A549 (cell line): ENCODE results near the gene TMBIM1.

Source experiments
- CBX2 ChIP-seq: fragments of 200-600 bp; sonication (generic); IDR thresholded peaks from 2 replicates; pipeline ENCODE4 v1.6.1; 2016; ENCODE audit warnings: low read depth, mild to moderate bottlenecking, borderline replicate concordance
- CBX8 ChIP-seq: fragments of 200-600 bp; sonication (generic); IDR thresholded peaks from 2 replicates; pipeline ENCODE4 v1.6.1; 2016
- CEBPB ChIP-seq, 2 experiments: fragments of >200 bp in 1 of 2; sonication (Bioruptor Twin) in 1 of 2; formaldehyde crosslinking in 1 of 2; IDR thresholded peaks; 2 replicates each; pipeline ENCODE4 v1.6.1; 2012 to 2016
- CTCF ChIP-seq: fragments of >200 bp; sonication (Bioruptor Twin); formaldehyde crosslinking; IDR thresholded peaks from 3 replicates; pipeline ENCODE4 v1.5.1; 2016
- EP300 ChIP-seq, 2 experiments: fragments of >200 bp; sonication (Bioruptor Twin); formaldehyde crosslinking; IDR thresholded peaks; 2 replicates in 1 of 2; 3 replicates in 1 of 2; pipeline ENCODE4 v1.6.1; 2016 to 2017
- ESRRA ChIP-seq: fragments of 150-350 bp; IDR thresholded peaks from 2 replicates; pipeline ENCODE4 v1.6.1; 2014; ENCODE audit warnings: mild to moderate bottlenecking, low read length, borderline replicate concordance
- KDM1A ChIP-seq: fragments of 200-600 bp; sonication (generic); IDR thresholded peaks from 2 replicates; pipeline ENCODE4 v1.6.1; 2016; ENCODE audit warnings: low read depth, mild to moderate bottlenecking
- MAZ ChIP-seq: fragments of 150-350 bp; IDR thresholded peaks from 2 replicates; pipeline ENCODE4 v1.6.1; 2014; ENCODE audit warnings: antibody characterized with exemption, low read depth, low read length, borderline replicate concordance
- PBX3 ChIP-seq: IDR thresholded peaks from 2 replicates; pipeline ENCODE4 v1.6.1; 2012
- POLR2AphosphoS2 ChIP-seq: conservative IDR thresholded peaks from 2 replicates; pipeline ENCODE4 v1.6.1; 2012; ENCODE audit warnings: low read length, improper control_type of control experiment, inconsistent platforms
- RNF2 ChIP-seq: fragments of 200-600 bp; sonication (generic); IDR thresholded peaks from 2 replicates; pipeline ENCODE4 v1.6.1; 2016; ENCODE audit warnings: low read depth, mild to moderate bottlenecking, antibody characterized with exemption, moderate library complexity, borderline replicate concordance

- no peak for TF ChIP-seq CEBPB (IDR thresholded peaks at IDR 0.05)
- TF ChIP-seq CBX8 = no peak
- no peak for TF ChIP-seq EP300 (IDR thresholded peaks at IDR 0.05)
- TF ChIP-seq KDM1A = no peak
- no peak for TF ChIP-seq CTCF
- TF ChIP-seq RNF2 = no peak
- TF ChIP-seq PBX3 = no peak
- no peak for TF ChIP-seq CBX2
- TF ChIP-seq MAZ = no peak
- no peak for TF ChIP-seq POLR2AphosphoS2
- no peak for TF ChIP-seq ESRRA
Measured at GRCh38 chr2:218266316-218266979, 25.9 kb downstream of the TMBIM1 start.
